KMS-11 (cell line): ENCODE measurements around the gene TRIP11.

Source experiments
- H2AFZ ChIP-seq: fragments of 200-600 bp; sonication (generic); 2 replicates; pipeline ENCODE4 v1.6.1; 2016; ENCODE audit warnings: antibody characterized with exemption, mixed run types, low read depth
- H3K27ac ChIP-seq: fragments of 200-600 bp; sonication (generic); 2 replicates; pipeline ENCODE4 v1.6.1; 2016; ENCODE audit warnings: mild to moderate bottlenecking, mixed run types
- H3K27me3 ChIP-seq: fragments of 200-600 bp; sonication (generic); 2 replicates; pipeline ENCODE4 v1.6.1; 2017; ENCODE audit warnings: mild to moderate bottlenecking, low read depth, mixed run types, moderate library complexity; ENCODE audit not compliant: insufficient read depth
- H3K36me3 ChIP-seq: fragments of 200-600 bp; sonication (generic); 2 replicates; pipeline ENCODE4 v1.6.1; 2017; ENCODE audit warnings: mild to moderate bottlenecking, mixed run types; ENCODE audit not compliant: insufficient read depth
- H3K4me1 ChIP-seq: fragments of 200-600 bp; sonication (generic); 2 replicates; pipeline ENCODE4 v1.6.1; 2016; ENCODE audit warnings: mild to moderate bottlenecking, low read depth, mixed run types; ENCODE audit not compliant: poor library complexity, severe bottlenecking
- H3K4me2 ChIP-seq: fragments of 200-600 bp; sonication (generic); 2 replicates; pipeline ENCODE4 v1.7.0; 2016; ENCODE audit warnings: mild to moderate bottlenecking, mixed run types
- H3K4me3 ChIP-seq: fragments of 200-600 bp; sonication (generic); IDR thresholded peaks from 2 replicates; pipeline ENCODE4 v1.6.1; 2017; ENCODE audit warnings: low read depth, low read length, mixed read lengths; ENCODE audit not compliant: insufficient read depth
- H3K79me2 ChIP-seq: fragments of 200-600 bp; sonication (generic); 2 replicates; pipeline ENCODE4 v1.6.1; 2016; ENCODE audit warnings: low read depth, mixed run types; ENCODE audit not compliant: insufficient read depth
- H3K9ac ChIP-seq: fragments of 200-600 bp; sonication (generic); 2 replicates; pipeline ENCODE4 v1.6.1; 2016; ENCODE audit warnings: mild to moderate bottlenecking, mixed run types
- H4K20me1 ChIP-seq: fragments of 200-600 bp; sonication (generic); 2 replicates; pipeline ENCODE4 v1.6.1; 2016; ENCODE audit warnings: mild to moderate bottlenecking, mixed run types; ENCODE audit not compliant: insufficient read depth
- TF ChIP-seq, protein P1 (sequence below): fragments of 200-600 bp; sonication (generic); conservative IDR thresholded peaks from 2 replicates; pipeline ENCODE4 v1.6.1; 2017; ENCODE audit warnings: low read depth, mild to moderate bottlenecking, antibody characterized with exemption, low read length, moderate library complexity, mixed read lengths

The TRIP11 gene

DNA sequence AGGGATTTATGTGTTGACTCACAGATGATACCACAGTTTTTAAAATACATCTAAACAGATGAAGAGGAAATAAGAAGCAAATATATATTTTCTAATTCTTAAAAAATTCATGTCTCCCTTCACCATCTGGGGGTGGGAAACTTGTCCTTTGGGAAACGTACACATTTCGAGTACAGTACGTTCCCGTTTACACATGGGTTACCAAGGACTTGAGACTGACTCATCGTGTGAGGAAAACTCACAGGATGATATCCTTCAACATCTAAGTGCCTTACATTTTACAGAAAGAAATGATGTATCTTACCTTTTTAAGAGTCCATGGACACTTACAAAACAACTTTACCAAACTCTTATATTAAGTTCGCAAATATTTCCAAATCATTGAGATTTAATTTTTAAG is 76.4 kb downstream of the TRIP11 start:
- TF ChIP-seq, protein P1, sequence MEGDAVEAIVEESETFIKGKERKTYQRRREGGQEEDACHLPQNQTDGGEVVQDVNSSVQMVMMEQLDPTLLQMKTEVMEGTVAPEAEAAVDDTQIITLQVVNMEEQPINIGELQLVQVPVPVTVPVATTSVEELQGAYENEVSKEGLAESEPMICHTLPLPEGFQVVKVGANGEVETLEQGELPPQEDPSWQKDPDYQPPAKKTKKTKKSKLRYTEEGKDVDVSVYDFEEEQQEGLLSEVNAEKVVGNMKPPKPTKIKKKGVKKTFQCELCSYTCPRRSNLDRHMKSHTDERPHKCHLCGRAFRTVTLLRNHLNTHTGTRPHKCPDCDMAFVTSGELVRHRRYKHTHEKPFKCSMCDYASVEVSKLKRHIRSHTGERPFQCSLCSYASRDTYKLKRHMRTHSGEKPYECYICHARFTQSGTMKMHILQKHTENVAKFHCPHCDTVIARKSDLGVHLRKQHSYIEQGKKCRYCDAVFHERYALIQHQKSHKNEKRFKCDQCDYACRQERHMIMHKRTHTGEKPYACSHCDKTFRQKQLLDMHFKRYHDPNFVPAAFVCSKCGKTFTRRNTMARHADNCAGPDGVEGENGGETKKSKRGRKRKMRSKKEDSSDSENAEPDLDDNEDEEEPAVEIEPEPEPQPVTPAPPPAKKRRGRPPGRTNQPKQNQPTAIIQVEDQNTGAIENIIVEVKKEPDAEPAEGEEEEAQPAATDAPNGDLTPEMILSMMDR = no peak
- no peak overlapping the region for H3K4me3 ChIP-seq
- H3K4me1 ChIP-seq = no peaks in the 10 kb centered on the region
- H3K36me3 ChIP-seq = no peaks in the 10 kb centered on the region
- H3K27me3 ChIP-seq = no peaks in the 10 kb centered on the region
- H3K9ac ChIP-seq = no peak overlapping the region
- no peak overlapping the region for H3K27ac ChIP-seq
- no peaks in the 10 kb centered on the region for H4K20me1 ChIP-seq
- no peak overlapping the region for H2AFZ ChIP-seq
- no peak overlapping the region for H3K4me2 ChIP-seq
- no peaks in the 10 kb centered on the region for H3K79me2 ChIP-seq

DNA sequence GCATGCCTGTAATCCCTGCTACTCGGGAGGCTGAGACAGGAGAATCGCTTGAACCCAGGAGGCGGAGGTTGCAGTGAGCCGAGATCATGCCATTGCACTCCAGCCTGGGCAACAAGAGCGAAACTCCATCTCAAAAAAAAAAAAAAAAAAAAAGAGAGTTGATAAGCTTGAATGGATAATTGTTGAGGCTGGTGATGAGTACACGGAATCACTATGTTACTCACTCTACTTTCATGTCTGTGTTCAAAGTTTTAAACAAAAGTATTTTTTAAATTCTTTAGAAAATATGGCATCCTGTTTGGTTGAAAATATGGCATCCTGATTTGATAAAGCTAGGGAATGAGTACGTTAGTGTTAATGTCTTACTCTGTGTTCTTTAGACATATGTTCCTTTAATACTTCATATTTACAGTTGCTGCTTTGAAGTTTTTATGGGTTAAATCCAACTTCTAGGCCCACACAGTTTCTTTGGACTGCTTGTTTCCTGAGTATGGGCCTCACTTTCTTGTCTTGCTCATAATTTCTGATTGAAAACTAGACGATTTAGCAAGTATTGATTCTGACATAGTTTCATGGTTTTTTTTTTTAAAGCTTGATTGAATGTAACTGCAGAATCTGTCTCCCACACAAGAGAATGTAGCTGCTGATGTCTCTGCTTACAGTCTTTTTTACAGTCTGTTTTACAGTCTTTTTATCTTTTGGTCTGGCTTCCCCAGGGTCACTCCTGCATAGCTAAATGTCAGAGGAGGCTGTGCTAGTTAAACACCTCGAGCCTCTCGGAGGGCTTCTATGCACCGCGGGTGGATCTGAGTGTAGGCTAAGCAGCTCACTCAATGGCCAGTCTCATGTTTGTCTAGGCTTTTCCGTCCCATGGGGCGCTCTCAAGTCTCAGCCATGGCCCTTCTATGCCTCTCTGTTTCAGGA is 78.3 kb downstream of the TRIP11 start:
- Histone ChIP-seq H3K27me3 (no peaks in the 10 kb centered on the region), H2AFZ (no peak overlapping the region), H3K79me2 (no peaks in the 10 kb centered on the region), H3K27ac (no peak overlapping the region), H3K9ac (no peak overlapping the region), H3K4me3 (no peak overlapping the region), H3K4me1 (no peaks in the 10 kb centered on the region), H3K36me3 (no peaks in the 10 kb centered on the region), H4K20me1 (no peaks in the 10 kb centered on the region), H3K4me2 (no peak overlapping the region)
- TF ChIP-seq, protein P1 = no peak

DNA sequence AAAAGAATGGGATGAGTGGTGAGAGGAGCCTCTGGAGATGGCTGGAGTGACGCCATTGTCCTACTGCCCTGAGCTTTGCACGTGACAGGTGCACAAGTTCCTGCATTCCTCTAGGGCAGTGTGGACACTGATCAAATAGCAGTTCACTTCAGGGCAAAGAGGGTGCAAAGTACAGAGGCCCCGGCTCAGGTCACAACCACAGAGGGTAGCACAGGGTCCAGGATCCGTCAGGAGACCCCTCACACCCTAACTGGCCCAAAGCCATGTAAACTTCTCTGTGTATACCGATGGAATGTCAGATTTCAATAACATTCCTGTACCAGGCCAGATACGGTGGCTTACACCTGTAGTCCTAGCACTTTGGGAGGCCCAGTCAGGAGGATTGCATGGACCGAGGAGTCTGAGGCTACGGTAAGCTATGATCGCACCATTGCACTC is 82.0 kb downstream of the TRIP11 start:
- Histone ChIP-seq H3K27ac (no peak overlapping the region), H3K9ac (no peak overlapping the region), H3K27me3 (no peaks in the 10 kb centered on the region), H3K4me2 (no peak overlapping the region), H4K20me1 (no peaks in the 10 kb centered on the region), H3K4me1 (no peaks in the 10 kb centered on the region), H3K4me3 (no peak overlapping the region), H2AFZ (no peak overlapping the region), H3K36me3 (no peaks in the 10 kb centered on the region), H3K79me2 (no peaks in the 10 kb centered on the region)
- TF ChIP-seq, protein P1 = no peak

DNA sequence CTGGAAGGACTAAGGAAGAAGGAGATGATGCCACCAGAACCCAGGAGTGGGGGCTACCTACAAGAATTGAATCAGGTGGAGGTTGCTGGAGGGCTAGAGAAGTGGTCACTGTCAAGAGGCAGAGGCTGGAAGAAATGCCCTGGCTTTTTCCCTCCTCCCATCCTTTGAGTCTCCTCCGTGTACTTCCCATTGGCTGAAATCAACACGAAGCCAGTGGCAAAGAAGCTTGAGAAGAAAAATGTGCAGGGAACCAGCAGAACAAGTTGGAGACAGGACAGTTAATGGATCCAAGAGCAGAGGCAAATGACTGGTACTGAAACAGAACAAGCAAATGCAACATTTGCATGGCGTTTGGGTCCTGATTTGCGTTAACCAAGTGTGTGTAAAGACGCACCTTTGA is 83.2 kb downstream of the TRIP11 start:
- H3K4me1 ChIP-seq = no peaks in the 10 kb centered on the region
- no peak overlapping the region for H3K4me3 ChIP-seq

More for the DNA sequence above, 83.2 kb downstream of the TRIP11 start:
- H3K9ac ChIP-seq = no peak overlapping the region
- H4K20me1 ChIP-seq = no peaks in the 10 kb centered on the region
- H2AFZ ChIP-seq = no peak overlapping the region
- H3K79me2 ChIP-seq = no peaks in the 10 kb centered on the region
- H3K4me2 ChIP-seq = no peak overlapping the region
- H3K27me3 ChIP-seq = no peaks in the 10 kb centered on the region
- no peaks in the 10 kb centered on the region for H3K36me3 ChIP-seq
- TF ChIP-seq, protein P1 = no peak
- no peak overlapping the region for H3K27ac ChIP-seq
